Endothelial cell of umbilical vein (primary cell): Measurements from ENCODE around the gene SMAD3. TPM values are rescaled to one million over a fixed set of nuclear protein-coding genes. Genes with fewer than 3 reads are reported as not detected.

Experiments
- BruUV-seq: library from RNA; stranded (reverse); fragments of 400-500 nt; replicated peaks from 2 replicates; lab custom pipeline; 2021; lab: Mats Ljungman, UMichigan
- CTCF ChIA-PET: fragments of 300-600, 350-600 bp; sonication (Branson Sonifier 250); formaldehyde crosslinking; loops from one replicate; lab custom pipeline; 2021; ENCODE audit warnings: antibody characterized with exemption, inconsistent platforms; lab: Charles Lee
- POLR2A ChIA-PET: fragments of 300-600, 350-600 bp; sonication (Branson Sonifier 250); formaldehyde crosslinking; loops from one replicate; lab custom pipeline; 2021; ENCODE audit warnings: antibody characterized with exemption, inconsistent platforms; lab: Charles Lee
- DNase-seq: peaks from one replicate; pipeline ENCODE4 v3.0.0-alpha.2; 2011; ENCODE audit warnings: low read depth, low spot score
- FAIRE-seq: peaks from 2 replicates; lab custom pipeline; 2011; peaks lifted over from hg19 to GRCh38; lab: Jason Lieb, UNC
- H2AFZ ChIP-seq: 2 replicates; pipeline ENCODE4 v1.6.0; 2012; ENCODE audit warnings: low read depth, low read length, control low read depth, inconsistent platforms
- H3K27ac ChIP-seq: 2 replicates; pipeline ENCODE4 v1.5.1; 2011; ENCODE audit warnings: low read depth, mild to moderate bottlenecking, control low read depth, low read length, moderate library complexity; ENCODE audit not compliant: insufficient read depth
- H3K27me3 ChIP-seq, 2 experiments: 2 replicates each; pipeline versions ENCODE4 v1.6.0 to v1.6.1; 2011; ENCODE audit warnings: low read length in 2 of 2, mixed read lengths in 1 of 2; ENCODE audit not compliant: control insufficient read depth in 2 of 2, insufficient read depth in 2 of 2
- H3K36me3 ChIP-seq, 2 experiments: 2 replicates in 1 of 2; 3 replicates in 1 of 2; pipeline ENCODE4 v1.5.1; 2011; ENCODE audit warnings: low read length in 2 of 2, mild to moderate bottlenecking in 1 of 2, moderate library complexity in 1 of 2; ENCODE audit not compliant: control insufficient read depth in 2 of 2, insufficient read depth in 2 of 2; ENCODE audit errors: extremely low read depth in 1 of 2
- H3K4me1 ChIP-seq: 3 replicates; pipeline ENCODE4 v1.5.1; 2011; ENCODE audit warnings: mild to moderate bottlenecking, low read length; ENCODE audit not compliant: control insufficient read depth, insufficient read depth; ENCODE audit errors: extremely low read depth
- H3K4me2 ChIP-seq: 2 replicates; pipeline ENCODE4 v1.6.1; 2011; ENCODE audit warnings: low read length, control low read depth, mixed read lengths; ENCODE audit not compliant: insufficient read depth
- H3K4me3 ChIP-seq, 3 experiments: fragments of 200-600 bp in 1 of 3; sonication (generic), shearing (Covaris generic) in 1 of 3; replicated peaks in 1 of 3; 2 replicates each; pipeline ENCODE4 v1.5.1; 2011 to 2016; ENCODE audit warnings: control low read depth in 3 of 3, low read length in 3 of 3, mild to moderate bottlenecking in 2 of 3, inconsistent platforms in 1 of 3, low read depth in 1 of 3, moderate library complexity in 1 of 3; ENCODE audit not compliant: insufficient read depth in 1 of 3
- H3K79me2 ChIP-seq: 2 replicates; pipeline ENCODE4 v1.6.0; 2012; ENCODE audit warnings: low read length, inconsistent platforms; ENCODE audit not compliant: control insufficient read depth, insufficient read depth
- H3K9ac ChIP-seq: replicated peaks from 2 replicates; pipeline ENCODE3; 2011; ENCODE audit warnings: low read length, control low read depth; ENCODE audit not compliant: insufficient read depth; ENCODE audit errors: extremely low read depth
- H3K9me1 ChIP-seq: replicated peaks from 3 replicates; pipeline ENCODE4 v1.6.0; 2011; ENCODE audit warnings: mild to moderate bottlenecking, low read length; ENCODE audit not compliant: control insufficient read depth, insufficient read depth; ENCODE audit errors: extremely low read depth
- H3K9me3 ChIP-seq: replicated peaks from 2 replicates; pipeline ENCODE4 v1.5.1; 2012; ENCODE audit warnings: low read length, inconsistent platforms; ENCODE audit not compliant: control insufficient read depth, insufficient read depth
- H4K20me1 ChIP-seq: replicated peaks from 2 replicates; pipeline ENCODE3; 2011; ENCODE audit warnings: mild to moderate bottlenecking, low read length; ENCODE audit not compliant: control insufficient read depth, insufficient read depth; ENCODE audit errors: extremely low read depth
- CTCF ChIP-seq, 2 donors: IDR thresholded peaks; 1 replicate in 1 of 2; 2 replicates in 1 of 2; pipeline ENCODE4 v1.5.1; 2011; ENCODE audit warnings: low read length in 2 of 2, mild to moderate bottlenecking in 2 of 2, moderate library complexity in 2 of 2, control low read depth in 1 of 2, inconsistent platforms in 1 of 2, low read depth in 1 of 2; ENCODE audit not compliant: insufficient read depth in 1 of 2; ENCODE audit errors: extremely low read depth in 1 of 2
- EZH2 ChIP-seq: IDR thresholded peaks from 2 replicates; pipeline ENCODE4 v1.6.1; 2012; ENCODE audit warnings: borderline replicate concordance, low read depth, mild to moderate bottlenecking, moderate library complexity, low read length, inconsistent platforms; ENCODE audit not compliant: severe bottlenecking
- FOS ChIP-seq: IDR thresholded peaks from 2 replicates; pipeline ENCODE4 v1.6.1; 2011; ENCODE audit warnings: mild to moderate bottlenecking, low read length, moderate library complexity, borderline replicate concordance; ENCODE audit not compliant: insufficient read depth
- GATA2 ChIP-seq: IDR thresholded peaks from 2 replicates; pipeline ENCODE4 v1.7.0; 2011; ENCODE audit warnings: low read depth, mild to moderate bottlenecking, moderate library complexity, mixed read lengths, low read length; ENCODE audit not compliant: insufficient read length, insufficient read depth
- JUN ChIP-seq: IDR thresholded peaks from 2 replicates; pipeline ENCODE4 v1.6.1; 2011; ENCODE audit warnings: borderline replicate concordance, low read depth; ENCODE audit not compliant: insufficient read length, insufficient read depth
- MAX ChIP-seq: IDR thresholded peaks from 2 replicates; pipeline ENCODE4 v1.6.1; 2011; ENCODE audit not compliant: insufficient read depth, insufficient read length
- MYC ChIP-seq: IDR thresholded peaks from one replicate; pipeline ENCODE4 v1.6.1; 2011; ENCODE audit warnings: mild to moderate bottlenecking, low read depth, low read length
- POLR2A ChIP-seq: IDR thresholded peaks from 2 replicates; pipeline ENCODE4 v1.6.1; 2012; ENCODE audit warnings: low read depth, mild to moderate bottlenecking, control low read depth, low read length
- POLR2AphosphoS5 ChIP-seq: IDR thresholded peaks from 2 replicates; pipeline ENCODE4 v1.6.1; 2012; ENCODE audit warnings: low read depth, mild to moderate bottlenecking, control low read depth, low read length, moderate library complexity; ENCODE audit not compliant: insufficient read depth
- dilution Hi-C: fragments of 300-500 bp; cut with MboI; formaldehyde crosslinking; loops from one replicate; pipeline ENCODE4 v1.15.0; 2019; ENCODE audit warnings: low sequenced_read_pairs; ENCODE audit not compliant: extremely low pct_ligation_motif_present
- intact Hi-C: fragments of 100-400 bp; cut with micrococcal nuclease; formaldehyde crosslinking; loops from one replicate; pipeline ENCODE4 v1.10.0; 2022
- polyA plus RNA-seq, 4 experiments: library from polyadenylated mRNA; depleted of rRNA in 3 of 4; stranded (reverse) in 3 of 4; unstranded in 1 of 4; fragments of >200 nt; gene quantifications; 2 replicates each; pipeline versions ENCODE4 v1.2.1 to v1.2.3, GENCODE V29; 2011 to 2012; ENCODE audit warnings: missing spikeins in 1 of 4
- total RNA-seq: library from RNA; stranded (reverse); gene quantifications from 2 replicates; pipeline ENCODE4 v1.2.3, GENCODE V29; 2021

The SMAD3 gene
- total and polyA plus RNA-seq, 2 donors (not counting 3 experiments of a cell fraction or from before 2014, with no cell fraction given) = 56.4 to 88.2 TPM

- ChIA-PET POLR2A (no interaction called here), CTCF (interaction anchor here (0.5 to 1.0 kb wide), 3 partner anchors 12 to 238 kb away, joined by 3 read pairs; no protein-coding TSS in a partner anchor)
- TF ChIP-seq MYC = no peak
- no peak for TF ChIP-seq FOS
- Histone ChIP-seq H3K4me2 (no peak overlapping the region), H3K9me3 (no peaks in the 10 kb centered on the region), H2AFZ (no peak overlapping the region), H3K27ac (no peak overlapping the region), H3K9me1 (no peaks in the 10 kb centered on the region), H3K4me3 (no peak overlapping the region), H4K20me1 (no peaks in the 10 kb centered on the region), H3K27me3 (no peaks in the 10 kb centered on the region), H3K9ac (no peak overlapping the region), H3K36me3 (peaks cover 22 to 41% of the 10 kb centered on the region in 2 experiments), H3K4me1 (no peaks in the 10 kb centered on the region), H3K79me2 (peaks cover 19% of the 10 kb centered on the region)
- no peak for DNase-seq
- intact Hi-C loops = no loop called here
- no TSS peak for BruUV-seq
- dilution Hi-C loops = no loop called here
- no peak for FAIRE-seq
Observed at GRCh38 chr15:67184208-67184925, 119.0 kb downstream of the SMAD3 start.

- H3K9me3 ChIP-seq = no peaks in the 10 kb centered on the region
- intact Hi-C loops (no loop called here), dilution Hi-C loops (no loop called here)
- H3K4me3 ChIP-seq = no peak overlapping the region
- TF ChIP-seq FOS (no peak), CTCF (IDR thresholded peaks at IDR 0.05; ENCODE audit: extremely low read depth in 1 of 2, insufficient read depth in 1 of 2, low read depth in 1 of 2, low read length in 2 of 2) (no peak), EZH2 (no peak), POLR2AphosphoS5 (no peak), GATA2 (no peak), MYC (no peak), JUN (no peak), POLR2A (no peak), MAX (no peak)
- BruUV-seq = no TSS peak
- H3K9me1 ChIP-seq = no peaks in the 10 kb centered on the region
- no peak overlapping the region for H2AFZ ChIP-seq
- H3K9ac ChIP-seq = no peak overlapping the region
- no peak overlapping the region for H3K27ac ChIP-seq
- no peaks in the 10 kb centered on the region for H3K4me1 ChIP-seq
- peaks cover 29 to 42% of the 10 kb centered on the region in 2 experiments for H3K36me3 ChIP-seq
- H3K79me2 ChIP-seq = peaks cover 12% of the 10 kb centered on the region
- H3K4me2 ChIP-seq = no peak overlapping the region
- FAIRE-seq = no peak
- ChIA-PET CTCF (interaction anchor here (2.8 kb wide), 1 partner anchor 238 kb away, joined by 14 read pairs; no protein-coding TSS in a partner anchor), POLR2A (no interaction called here)
- no peaks in the 10 kb centered on the region for H4K20me1 ChIP-seq
- DNase-seq = no peak
- no peaks in the 10 kb centered on the region for H3K27me3 ChIP-seq
Observed at GRCh38 chr15:67185051-67185450, 119.6 kb downstream of the SMAD3 start.
